Esophagus muscularis mucosa (tissue), 4 donors: Measurements from ENCODE around the gene SPON2.

Source experiments
- EP300 ChIP-seq: sonication (generic); formaldehyde crosslinking; IDR thresholded peaks from one replicate; pipeline ENCODE4 v1.6.1; 2017; ENCODE audit warnings: antibody characterized with exemption
- POLR2A ChIP-seq: fragments of 450-650 bp; IDR thresholded peaks from one replicate; pipeline ENCODE4 v1.6.1; 2017; ENCODE audit warnings: antibody characterized with exemption, moderate library complexity, mild to moderate bottlenecking, low read depth
- POLR2AphosphoS5 ChIP-seq, 2 donors: sonication (generic); formaldehyde crosslinking; IDR thresholded peaks; one replicate each; pipeline ENCODE4 v1.6.1; 2017; ENCODE audit warnings: antibody characterized with exemption in 2 of 2
- TF ChIP-seq, protein P1 (sequence below), 3 experiments: fragments of 200-600 bp in 2 of 3; fragments of 450-650 bp in 1 of 3; sonication (generic) in 2 of 3; IDR thresholded peaks; one replicate each; pipeline ENCODE4 v1.5.1; 2017 to 2019; ENCODE audit warnings: antibody characterized with exemption in 3 of 3, mild to moderate bottlenecking in 2 of 3, moderate library complexity in 1 of 3

- no peak for TF ChIP-seq POLR2AphosphoS5 (IDR thresholded peaks at IDR 0.05)
- TF ChIP-seq, protein P1, sequence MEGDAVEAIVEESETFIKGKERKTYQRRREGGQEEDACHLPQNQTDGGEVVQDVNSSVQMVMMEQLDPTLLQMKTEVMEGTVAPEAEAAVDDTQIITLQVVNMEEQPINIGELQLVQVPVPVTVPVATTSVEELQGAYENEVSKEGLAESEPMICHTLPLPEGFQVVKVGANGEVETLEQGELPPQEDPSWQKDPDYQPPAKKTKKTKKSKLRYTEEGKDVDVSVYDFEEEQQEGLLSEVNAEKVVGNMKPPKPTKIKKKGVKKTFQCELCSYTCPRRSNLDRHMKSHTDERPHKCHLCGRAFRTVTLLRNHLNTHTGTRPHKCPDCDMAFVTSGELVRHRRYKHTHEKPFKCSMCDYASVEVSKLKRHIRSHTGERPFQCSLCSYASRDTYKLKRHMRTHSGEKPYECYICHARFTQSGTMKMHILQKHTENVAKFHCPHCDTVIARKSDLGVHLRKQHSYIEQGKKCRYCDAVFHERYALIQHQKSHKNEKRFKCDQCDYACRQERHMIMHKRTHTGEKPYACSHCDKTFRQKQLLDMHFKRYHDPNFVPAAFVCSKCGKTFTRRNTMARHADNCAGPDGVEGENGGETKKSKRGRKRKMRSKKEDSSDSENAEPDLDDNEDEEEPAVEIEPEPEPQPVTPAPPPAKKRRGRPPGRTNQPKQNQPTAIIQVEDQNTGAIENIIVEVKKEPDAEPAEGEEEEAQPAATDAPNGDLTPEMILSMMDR (IDR thresholded peaks at IDR 0.05): no peak
- no peak for TF ChIP-seq POLR2A
- TF ChIP-seq EP300: no peak
These were observed 14.8 kb upstream of the SPON2 start for GRCh38 chr4:1187182-1187581.
